ENCODE data around the gene DPP6. TPM values are rescaled to one million over a fixed set of nuclear protein-coding genes. Genes with fewer than 3 reads are reported as not detected.
A peak's percentile ranks its signal among the peaks of the same experiment; 100 is the strongest.

Gene DPP6
- total and polyA plus RNA-seq, 12 donors: 0.07 to 2.1 (median 0.16) TPM; not detected in 4

GRCh38 chr7:154419344-154419743 is 367.1 kb downstream of the DPP6 start:
- DNase-seq (no peak), ATAC-seq (no peak)
- Histone ChIP-seq H3K27ac (no peak overlapping the region), H3K36me3 (no peaks in the 10 kb centered on the region), H3K9me3 (no peaks in the 10 kb centered on the region), H3K27me3 (no peaks in the 10 kb centered on the region), H3K4me1 (no peaks in the 10 kb centered on the region), H3K4me3 (no peak overlapping the region)
- 79 to 82% methylated on average over 10 of the region's 10 CpGs for WGBS, 2 donors
- TF ChIP-seq, protein P1, sequence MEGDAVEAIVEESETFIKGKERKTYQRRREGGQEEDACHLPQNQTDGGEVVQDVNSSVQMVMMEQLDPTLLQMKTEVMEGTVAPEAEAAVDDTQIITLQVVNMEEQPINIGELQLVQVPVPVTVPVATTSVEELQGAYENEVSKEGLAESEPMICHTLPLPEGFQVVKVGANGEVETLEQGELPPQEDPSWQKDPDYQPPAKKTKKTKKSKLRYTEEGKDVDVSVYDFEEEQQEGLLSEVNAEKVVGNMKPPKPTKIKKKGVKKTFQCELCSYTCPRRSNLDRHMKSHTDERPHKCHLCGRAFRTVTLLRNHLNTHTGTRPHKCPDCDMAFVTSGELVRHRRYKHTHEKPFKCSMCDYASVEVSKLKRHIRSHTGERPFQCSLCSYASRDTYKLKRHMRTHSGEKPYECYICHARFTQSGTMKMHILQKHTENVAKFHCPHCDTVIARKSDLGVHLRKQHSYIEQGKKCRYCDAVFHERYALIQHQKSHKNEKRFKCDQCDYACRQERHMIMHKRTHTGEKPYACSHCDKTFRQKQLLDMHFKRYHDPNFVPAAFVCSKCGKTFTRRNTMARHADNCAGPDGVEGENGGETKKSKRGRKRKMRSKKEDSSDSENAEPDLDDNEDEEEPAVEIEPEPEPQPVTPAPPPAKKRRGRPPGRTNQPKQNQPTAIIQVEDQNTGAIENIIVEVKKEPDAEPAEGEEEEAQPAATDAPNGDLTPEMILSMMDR (IDR thresholded peaks at IDR 0.05): no peak
- intact Hi-C loops (cut with DNase I): no loop called here

GRCh38 chr7:154423231-154423630 is 371.0 kb downstream of the DPP6 start:
- no peaks in the 10 kb centered on the region for H3K36me3 ChIP-seq
- H3K27ac ChIP-seq: no peak overlapping the region
- H3K4me3 ChIP-seq: no peak overlapping the region
- intact Hi-C loops (cut with DNase I): no loop called here
- ATAC-seq (peak in 7 of 8 donors; percentile 38 to 71 (median 47)), DNase-seq (no peak)
- 26% methylated on average over 4 of the region's 4 CpGs for WGBS, 2 donors
- peaks cover 0 to 5% (median 0%) of the 10 kb centered on the region in 11 donors for H3K9me3 ChIP-seq
- TF ChIP-seq, protein P1 (IDR thresholded peaks at IDR 0.05): no peak
- H3K4me1 ChIP-seq: no peaks in the 10 kb centered on the region
- H3K27me3 ChIP-seq: no peaks in the 10 kb centered on the region

DNA sequence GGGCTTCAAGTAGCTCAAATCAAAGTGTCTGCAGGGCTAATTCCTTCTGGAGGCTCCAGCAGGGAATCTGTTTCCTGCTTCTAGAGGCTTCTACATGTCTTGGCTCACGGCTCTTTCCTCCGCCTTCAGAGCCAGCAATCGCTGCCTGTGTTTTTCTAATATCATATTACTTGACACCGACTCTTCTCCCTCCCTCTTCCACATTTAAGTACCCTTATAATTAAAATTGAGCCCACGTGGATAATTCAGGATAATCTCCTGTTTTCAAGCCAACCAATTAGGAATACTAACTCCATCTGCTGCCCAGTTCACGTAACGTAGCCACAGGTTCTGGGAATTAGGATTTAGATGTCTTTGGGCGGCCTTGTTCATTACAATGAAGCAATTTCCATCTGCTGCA is 372.2 kb downstream of the DPP6 start:
- TF ChIP-seq, protein P1 (IDR thresholded peaks at IDR 0.05): no peak
- intact Hi-C loops (cut with DNase I): no loop called here
- Histone ChIP-seq H3K4me3 (no peak overlapping the region), H3K27ac (no peak overlapping the region), H3K36me3 (no peaks in the 10 kb centered on the region), H3K4me1 (no peaks in the 10 kb centered on the region), H3K9me3 (peaks cover 0 to 5% (median 0%) of the 10 kb centered on the region in 11 donors), H3K27me3 (no peaks in the 10 kb centered on the region)
- no peak for DNase-seq
- no peak for ATAC-seq
- WGBS, 2 donors: 62 to 66% methylated on average over 8 of the region's 8 CpGs

- Histone ChIP-seq H3K9me3 (peaks cover 0 to 5% (median 0%) of the 10 kb centered on the region in 11 donors), H3K4me3 (no peak overlapping the region), H3K4me1 (no peaks in the 10 kb centered on the region), H3K36me3 (no peaks in the 10 kb centered on the region), H3K27me3 (no peaks in the 10 kb centered on the region), H3K27ac (no peak overlapping the region)
- ATAC-seq: no peak
- DNase-seq: no peak
- WGBS, 2 donors: 67 to 76% methylated on average over 2 of the region's 2 CpGs
- TF ChIP-seq, protein P1 (IDR thresholded peaks at IDR 0.05): no peak
- intact Hi-C loops (cut with DNase I): no loop called here
Measured at GRCh38 chr7:154425271-154425670, 373.1 kb downstream of the DPP6 start.
